ENCODE data around the gene RPL23.

- TF ChIP-seq CTCF (IDR thresholded peaks at IDR 0.05; ENCODE audit: poor library complexity) (no peak), EZH2phosphoT487 (IDR thresholded peaks at IDR 0.05; ENCODE audit: low read depth, severe bottlenecking, unreplicated experiment) (no peak)
Measured at GRCh38 chr17:38848939-38849605, 4.4 kb downstream of the RPL23 start.

All from hepatocyte (in vitro differentiated cells).